GM18873 (cell line): ENCODE data around the gene MKLN1.
"Not testable (repeated sequence)": the region's sequence is repeated elsewhere in the genome, so short reads cannot be mapped to it uniquely, and the experiment has no call there.

Experiments
- ATAC-seq: cut with Tn5 transposase; IDR thresholded peaks from one replicate; pipeline ENCODE4 v1.9.1; 2021; ENCODE audit warnings: mild to moderate bottlenecking, moderate library complexity, moderate number of reproducible peaks; ENCODE audit not compliant: unreplicated experiment, low FRiP score

Gene MKLN1

DNA sequence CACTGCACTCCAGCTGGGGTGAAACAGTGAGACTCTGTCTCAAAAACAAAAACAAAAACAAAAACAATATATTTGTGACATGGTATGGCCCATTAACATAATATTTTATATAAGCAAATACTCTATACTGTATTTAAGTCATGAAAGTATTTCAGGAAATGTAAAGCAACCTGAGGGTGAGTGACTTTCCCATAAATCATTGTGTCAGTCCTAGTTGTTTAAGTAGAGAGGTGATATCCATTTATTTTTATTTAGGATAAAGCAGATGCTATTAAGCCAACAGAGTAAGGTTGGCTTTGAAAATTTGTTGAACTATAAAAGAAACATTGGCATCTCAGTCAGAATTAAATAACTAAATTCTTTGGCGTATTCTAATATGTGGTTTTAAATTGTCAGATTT lies 60.5 kb downstream of the MKLN1 start:
- no peak for ATAC-seq

DNA sequence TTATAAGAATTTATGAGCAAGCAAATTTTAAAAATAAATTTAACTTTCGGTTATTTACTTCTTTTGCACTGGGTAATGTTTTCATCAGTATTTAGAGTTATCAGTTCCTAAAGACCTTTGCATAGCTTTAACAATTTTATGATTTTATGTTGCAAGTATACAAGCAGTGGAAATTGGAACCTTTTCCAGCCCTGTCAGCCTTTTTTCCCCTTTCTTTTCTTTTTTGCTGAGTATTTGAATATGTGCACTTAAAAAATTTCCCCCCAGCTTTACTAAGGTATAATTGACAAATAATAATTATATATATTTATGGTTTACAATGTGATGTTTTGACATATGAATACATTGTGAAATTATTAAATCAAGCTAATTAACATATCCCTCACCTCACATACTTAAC lies 62.6 kb downstream of the MKLN1 start:
- no peak for ATAC-seq

DNA sequence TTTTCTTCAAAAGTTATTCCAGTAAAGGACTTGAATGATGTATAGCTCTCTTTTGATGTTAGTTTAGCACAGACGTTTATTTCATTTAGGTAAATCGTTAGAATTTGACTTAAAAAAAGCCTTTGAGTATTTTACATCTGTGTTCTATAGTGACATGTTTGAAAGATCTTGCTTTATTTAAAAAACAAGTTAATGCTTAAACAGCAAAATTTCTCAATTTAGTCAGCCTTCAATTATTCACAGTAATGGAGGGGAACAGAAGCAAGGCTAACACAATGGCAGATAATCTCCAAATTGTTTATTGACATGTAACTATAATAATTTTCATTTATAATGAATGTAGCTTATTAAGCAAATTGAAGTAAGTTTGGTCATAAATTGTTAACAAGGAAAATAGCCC lies 63.5 kb downstream of the MKLN1 start:
- no peak for ATAC-seq

DNA sequence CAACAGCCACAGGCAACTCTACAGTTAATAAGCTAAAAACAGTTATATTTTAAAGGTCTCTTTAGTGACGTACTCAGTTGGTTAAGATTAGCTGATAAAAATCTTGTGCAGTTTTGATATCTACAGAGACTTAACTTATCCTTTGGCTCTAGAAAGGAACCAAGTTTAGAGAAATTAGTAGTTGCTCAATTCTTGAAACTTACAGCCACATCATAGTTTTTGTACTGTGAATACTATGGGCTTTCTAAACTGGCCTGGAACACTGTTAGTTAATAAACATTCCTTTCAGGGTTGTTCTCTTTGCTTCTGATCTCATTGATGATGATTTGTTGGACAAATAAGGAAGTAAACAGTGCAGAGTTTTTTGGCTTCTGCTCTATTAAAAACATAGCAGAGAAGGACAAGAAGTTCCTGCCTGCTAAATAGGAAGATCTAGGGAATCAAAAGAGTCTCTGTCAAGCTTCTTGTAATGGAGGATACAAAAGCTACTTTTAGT lies 73.1 kb downstream of the MKLN1 start:
- no peak for ATAC-seq

DNA sequence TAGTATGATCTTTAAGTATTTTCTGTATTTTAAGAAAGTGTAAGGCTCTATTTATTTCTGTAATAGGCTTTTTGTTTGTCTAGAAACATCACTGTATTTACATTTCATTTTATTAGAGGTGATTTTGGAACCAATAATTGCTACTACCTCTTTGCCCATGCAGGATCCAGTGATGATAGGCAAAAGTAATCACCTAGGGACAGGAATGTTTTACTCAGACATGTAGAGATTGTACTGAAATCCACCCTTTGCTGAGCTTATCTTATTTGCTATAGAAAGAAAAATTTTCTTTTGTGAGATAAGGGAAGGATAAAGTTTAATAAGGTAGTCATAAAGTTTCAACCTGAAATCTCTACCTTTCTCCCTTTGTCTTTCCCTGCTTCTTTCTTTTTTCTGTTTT lies 73.5 kb downstream of the MKLN1 start:
- ATAC-seq, result no peak

DNA sequence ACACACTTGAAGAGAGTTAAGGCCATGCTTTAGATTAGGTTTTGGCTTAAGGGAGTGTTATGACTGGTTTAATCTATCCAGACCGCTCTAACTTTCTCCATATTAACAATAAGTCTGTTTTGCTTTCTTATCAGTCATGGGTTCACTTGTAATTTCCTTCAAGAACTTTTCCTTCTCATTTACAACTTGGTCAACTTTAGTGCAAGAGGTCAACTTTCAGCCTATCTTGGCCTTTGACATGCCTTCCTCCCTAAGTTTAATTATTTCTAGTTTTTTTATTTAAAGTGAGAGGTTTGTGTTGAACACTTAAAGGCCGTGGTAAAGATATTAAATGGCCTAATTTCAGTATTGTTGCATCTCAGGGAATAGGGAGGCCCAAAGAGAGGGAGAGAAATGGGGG lies 75.6 kb downstream of the MKLN1 start:
- ATAC-seq, result no peak

DNA sequence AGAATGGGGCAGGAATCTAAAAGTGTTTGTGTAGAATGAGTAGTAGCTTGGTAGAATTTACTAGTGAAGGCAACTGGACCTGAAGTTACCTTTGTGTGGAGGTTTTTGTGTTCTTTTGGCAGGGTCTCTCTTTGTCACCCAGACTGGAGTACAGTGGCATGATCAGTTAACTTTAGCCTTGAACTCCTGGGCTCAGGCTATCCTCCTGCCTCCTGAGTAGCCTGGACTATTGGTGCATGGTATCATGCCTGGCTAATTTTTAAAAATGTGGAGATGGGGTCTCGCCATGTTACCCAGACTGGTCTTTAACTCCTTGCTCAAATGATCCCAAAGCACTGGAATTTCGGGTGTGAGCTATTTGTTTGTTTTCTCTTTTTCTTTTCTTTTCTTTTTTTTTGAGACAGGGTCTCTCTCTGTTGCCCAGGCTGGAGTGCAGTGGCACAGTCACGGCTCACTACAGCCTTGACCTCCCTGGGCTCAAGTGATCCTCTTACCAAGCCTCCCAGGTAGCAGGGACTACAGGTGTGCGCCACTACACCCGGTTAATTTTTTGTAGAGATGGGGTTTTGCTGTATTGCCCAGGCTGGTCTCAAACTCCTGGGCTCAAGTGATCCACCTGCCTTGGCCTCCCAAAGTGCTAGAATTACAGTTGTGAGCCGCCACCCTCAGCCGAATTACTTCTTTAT lies 76.7 kb downstream of the MKLN1 start:
- no peak for ATAC-seq

DNA sequence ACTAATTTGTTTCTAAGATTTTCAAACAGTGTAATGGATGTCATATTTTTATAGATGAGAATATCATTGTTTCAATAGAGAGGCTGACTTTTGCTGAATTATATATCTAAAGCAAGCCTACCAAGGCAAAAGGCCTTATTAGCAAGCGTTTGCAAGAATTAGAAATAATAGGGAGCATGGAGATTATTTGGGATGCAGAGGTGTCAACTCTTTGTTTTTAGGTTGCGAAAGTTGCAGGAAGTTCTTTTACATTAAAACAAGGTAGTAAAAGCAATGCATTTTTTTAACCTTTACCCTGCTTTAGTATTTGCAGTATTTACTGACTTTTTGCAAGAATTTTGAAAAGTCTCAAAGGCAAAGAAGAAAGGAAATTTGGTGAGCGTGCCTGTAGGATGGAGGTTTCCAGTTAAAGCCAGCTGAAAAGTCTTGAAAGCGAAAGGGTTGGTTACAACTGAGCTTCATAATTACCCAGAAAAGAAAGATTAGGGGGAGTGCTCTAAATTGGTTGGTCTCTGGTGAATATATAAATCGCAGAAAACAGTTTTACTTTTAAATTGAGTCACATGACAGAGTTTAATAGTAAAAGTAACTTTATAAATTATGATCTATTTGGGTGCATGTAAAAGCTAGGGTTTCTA lies 81.6 kb downstream of the MKLN1 start:
- no peak for ATAC-seq

DNA sequence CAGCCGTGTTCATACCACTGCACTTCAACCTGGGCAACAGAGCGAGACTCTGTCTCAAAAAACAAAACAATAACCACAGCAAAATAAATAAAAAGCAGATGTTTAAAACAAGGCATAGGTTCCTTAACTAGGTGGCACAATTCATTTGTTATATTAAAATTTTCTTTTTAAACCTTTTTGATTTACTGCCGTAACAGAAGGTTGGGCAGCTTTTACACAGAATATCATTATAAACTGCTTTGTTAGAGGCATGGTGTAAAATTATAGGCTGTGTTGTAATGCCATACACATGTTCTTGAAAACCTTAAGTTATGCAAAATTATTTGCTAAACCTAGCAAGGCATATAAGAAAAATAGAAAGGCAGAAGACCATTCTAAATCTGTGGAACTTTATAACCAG lies 84.4 kb downstream of the MKLN1 start:
- ATAC-seq, result no peak

DNA sequence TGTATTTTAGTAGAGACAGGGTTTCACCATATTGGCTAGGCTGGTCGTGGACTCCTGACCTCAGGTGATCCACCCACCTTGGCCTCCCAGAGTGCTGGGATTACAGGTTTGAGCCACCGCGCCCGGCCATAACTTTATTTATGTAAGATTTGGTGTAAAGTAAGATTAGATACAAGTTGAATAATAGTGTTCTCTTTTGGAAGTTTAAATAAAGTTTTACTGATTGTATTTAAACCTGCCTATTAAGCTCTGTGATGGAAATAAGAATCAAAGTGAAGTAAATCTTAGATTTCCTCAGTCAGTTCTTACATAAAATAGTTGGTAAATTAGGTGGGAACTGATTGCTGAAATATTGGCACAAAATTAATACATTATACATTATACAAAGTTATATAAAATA lies 86.0 kb downstream of the MKLN1 start:
- no peak for ATAC-seq

DNA sequence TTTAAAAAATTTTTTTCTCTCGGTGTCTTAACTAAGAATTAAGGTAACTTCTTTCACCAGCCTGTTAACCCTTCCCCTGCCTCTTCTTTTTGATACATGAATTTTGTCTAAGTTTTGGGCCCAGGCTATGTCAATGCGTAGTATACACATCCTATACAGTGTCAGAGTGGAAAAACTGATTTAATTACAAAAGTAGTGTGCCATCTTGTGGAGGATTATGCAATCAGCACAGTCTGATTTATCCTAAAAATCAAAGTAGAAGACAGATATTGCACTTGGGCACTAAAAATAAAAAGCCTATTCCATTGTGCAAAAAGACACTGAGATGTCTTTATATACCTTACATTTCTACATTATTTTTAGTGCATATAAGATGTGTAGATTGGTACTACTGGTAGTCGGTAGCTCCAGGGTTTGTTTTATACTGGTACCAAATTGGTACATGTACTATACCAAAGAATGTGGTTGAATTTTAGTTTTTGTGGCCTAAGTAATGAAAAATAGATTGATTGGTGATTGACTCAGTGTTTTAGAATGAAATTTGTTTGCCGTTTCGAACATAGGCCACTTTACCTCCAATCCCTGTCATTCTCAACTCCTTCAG lies 96.6 kb downstream of the MKLN1 start:
- ATAC-seq, result no peak

DNA sequence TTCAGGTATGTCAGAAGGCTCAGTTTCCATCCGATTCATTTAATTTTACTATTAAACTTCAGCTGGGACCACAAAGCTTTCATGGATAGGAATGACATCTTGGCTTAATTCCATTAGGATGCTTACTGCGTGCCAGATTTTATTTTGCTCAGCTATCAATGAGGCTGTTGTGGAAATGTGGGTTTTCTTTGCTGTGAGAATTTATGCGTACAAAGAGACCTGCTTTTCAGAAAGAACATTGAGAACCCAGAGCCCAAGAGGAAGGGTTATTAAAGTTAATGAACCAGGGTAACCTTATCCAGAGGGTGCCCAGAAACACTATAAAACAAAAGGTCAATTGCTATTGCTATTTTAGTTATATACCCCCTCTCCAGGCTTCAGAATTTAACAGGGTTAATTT lies 98.3 kb downstream of the MKLN1 start:
- no peak for ATAC-seq

DNA sequence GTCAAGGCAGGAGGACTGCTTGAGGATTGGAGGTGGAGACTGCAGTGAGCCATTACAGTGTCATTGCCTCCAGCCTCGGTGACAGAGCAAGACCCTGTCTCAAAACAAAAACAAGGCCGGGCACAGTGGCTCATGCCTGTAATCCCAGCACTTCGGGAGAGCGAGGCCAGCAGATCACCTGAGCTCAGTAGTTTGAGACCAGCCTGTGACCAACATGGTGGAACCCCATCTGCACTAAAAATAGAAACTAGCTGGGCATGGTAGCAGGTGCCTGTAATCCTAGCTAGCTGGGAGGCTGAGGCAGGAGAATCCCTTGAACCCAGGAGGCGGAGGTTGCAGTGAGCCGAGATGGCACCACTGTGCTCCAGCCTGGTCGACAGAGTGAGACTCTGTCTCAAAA lies 103.2 kb downstream of the MKLN1 start:
- not testable (repeated sequence) for ATAC-seq

DNA sequence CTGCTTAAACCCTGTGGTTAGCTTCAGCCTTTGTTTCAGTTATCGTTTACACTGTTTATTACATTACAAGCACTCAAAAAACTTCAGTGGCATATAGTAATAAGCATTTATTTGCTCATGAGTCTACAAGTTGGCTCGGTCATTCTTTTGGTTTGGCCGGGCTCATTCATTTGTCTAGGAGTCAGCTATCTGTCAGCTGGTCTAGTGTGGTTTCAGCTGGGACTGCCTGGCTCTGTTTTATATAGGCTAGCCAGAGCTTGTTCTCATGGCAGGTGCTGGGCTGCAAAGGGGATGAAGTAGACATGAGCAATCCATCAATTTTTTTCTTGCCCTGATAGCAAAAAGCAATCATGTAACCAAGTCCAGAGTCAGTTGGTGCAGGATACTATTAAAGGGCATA lies 103.6 kb downstream of the MKLN1 start:
- ATAC-seq, result no peak

DNA sequence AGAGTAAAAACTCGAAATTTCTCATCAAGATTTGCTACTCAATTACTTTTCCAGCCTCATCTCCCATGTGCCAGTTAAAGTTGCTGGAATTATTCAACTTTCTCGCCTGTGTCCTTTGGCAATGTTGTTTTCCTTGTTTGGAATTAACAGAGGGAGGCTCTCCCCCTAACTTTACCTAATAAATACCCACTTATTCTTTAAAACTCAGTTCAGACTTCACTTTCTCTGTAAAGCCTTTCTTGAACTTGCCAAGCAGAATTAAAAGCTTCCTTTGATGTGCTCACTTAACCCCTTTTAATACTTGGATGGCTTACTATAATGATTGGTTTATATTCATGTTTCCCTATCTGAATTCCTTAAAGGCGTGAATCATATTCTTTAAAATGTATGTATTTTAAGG lies 104.1 kb downstream of the MKLN1 start:
- no peak for ATAC-seq

DNA sequence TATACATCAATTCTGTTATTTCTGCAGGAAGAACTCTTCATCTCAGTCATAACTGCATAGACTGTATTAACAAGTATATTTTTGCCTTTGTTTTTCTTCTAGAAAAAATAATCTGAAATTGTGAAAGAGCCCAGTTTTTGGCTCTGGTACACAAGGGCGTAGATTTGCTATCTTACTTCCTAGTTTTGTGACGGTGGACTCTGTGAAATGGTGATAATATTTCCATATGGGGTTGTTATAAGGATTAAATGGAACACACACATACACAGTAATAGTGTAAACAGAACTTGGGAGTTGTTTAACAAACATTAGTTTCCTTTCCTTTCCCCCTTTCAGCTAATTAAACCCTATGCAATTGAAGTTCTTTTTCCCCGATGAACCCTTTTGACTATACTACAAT lies 108.7 kb downstream of the MKLN1 start:
- ATAC-seq, result no peak

DNA sequence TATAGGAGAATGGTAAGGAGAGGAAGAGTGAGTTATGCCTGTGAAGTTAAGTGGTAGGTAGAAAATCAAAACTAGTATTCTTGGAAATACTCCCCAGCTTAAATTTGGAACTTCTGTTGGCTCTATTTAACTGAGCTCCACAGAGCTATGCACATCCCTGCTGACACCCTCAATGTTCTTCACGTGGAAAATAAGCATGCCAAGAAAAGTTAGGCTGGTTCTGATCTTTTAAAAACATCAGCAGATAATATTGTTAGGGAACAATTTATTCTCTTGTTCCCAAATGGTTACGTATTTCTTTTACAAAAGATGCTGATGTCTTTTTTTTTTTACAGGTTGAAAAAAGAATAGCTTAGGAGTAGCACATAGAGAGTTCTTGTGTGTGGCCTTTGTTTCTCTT lies 111.3 kb downstream of the MKLN1 start:
- no peak for ATAC-seq

DNA sequence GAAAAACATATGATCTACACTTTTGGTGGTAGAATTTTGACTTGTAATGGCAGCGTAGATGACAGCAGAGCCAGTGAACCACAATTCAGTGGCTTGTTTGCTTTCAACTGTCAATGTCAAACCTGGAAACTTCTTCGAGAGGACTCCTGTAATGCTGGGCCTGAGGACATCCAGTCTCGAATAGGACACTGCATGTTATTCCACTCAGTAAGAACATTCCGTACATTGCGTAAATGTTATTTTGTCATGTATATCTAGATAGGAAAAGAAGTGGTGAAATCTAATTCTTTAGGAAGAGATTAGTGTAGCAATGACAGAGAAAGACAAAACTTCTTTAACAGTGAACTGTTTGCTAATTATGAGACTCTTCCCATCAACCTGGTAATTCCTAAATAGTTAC lies 115.8 kb downstream of the MKLN1 start:
- ATAC-seq, result no peak

DNA sequence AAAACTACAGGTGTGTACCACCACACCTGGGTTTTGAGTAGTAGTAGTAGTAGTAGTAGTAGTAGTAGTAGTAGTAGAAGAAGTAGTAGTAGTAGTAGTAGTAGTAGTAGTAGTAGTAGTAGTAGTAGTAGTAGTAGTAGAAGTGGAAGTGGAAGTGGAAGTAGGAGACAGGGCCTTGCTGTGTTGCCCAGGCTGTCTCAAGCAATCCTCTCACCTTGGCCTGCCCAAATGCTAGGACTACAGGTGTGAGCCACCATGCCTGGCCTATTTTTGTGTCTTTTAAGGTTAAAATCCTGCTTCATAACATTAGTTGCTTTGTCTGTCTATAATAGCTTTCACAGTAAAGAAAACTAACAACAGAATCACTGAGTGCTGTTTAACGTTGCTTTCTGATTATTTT lies 117.0 kb downstream of the MKLN1 start:
- ATAC-seq, result no peak

DNA sequence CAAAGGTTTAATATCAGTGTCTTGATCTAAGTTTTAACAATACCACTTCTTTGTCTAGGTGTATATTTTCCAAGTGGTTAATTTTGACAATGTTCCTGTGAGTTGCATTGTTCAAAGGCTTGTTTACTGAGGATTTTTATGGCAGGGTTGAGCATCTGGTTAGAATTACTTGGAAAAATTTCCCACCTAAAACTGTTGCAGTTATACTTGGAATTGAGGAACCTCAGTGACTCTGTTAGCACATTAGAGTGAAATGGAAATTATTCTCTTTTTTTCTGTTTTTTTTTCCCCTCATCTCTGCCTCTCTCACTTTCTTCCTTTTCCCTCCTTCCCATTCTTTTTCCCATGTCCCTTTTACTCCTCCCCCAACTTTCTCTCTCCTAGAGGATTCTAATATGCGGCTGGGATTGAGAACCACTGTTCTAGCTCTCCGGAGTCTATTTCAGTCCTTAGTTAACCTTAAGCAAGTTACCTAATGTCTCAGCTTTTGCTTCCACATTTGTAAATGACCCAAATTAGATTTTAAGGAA lies 121.8 kb downstream of the MKLN1 start:
- ATAC-seq, result no peak

DNA sequence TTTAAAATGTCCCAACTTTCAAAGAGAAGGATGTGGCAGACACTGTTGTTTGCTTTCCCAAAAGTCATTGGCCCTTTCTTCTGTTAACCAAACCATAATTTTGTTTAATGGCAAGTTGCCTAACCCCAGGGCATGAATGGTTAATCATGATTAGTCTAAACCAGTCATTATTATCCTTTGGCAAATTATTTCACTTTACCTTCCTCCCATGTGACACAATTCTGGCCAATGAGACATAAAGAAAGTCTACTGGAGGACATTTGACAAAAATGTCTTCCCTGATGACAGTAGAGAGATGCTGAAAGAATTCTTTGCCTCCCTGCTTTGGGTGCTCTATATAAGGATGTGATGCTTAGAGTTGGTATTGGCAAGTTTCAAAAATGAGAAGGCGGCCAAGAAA lies 126.8 kb downstream of the MKLN1 start:
- no peak for ATAC-seq

DNA sequence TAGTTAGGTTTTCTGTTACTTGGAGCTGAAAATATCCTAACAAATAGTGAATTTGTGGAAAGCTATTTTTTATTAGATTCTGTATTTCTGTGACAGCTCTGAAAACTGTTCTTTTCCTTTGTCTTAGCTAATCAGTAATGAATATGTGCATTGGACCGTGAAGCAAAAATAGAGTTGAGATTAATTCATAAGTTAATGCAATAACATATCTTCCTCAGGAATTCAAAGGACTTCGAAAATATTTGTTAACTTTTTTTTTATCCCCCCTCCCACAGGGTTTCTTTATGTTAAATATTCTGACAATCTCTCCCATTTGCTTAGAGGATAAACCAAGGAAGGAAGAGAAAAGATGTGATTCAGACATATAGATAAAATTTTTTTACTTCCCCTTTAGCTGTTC lies 127.3 kb downstream of the MKLN1 start:
- no peak for ATAC-seq
